Kidney epithelial cell (primary cell): ENCODE measurements around the gene PIK3C2B. TPM values are rescaled to one million over a fixed set of nuclear protein-coding genes. Genes with fewer than 3 reads are reported as not detected.

Source experiments
- DNase-seq: peaks from one replicate; pipeline ENCODE4 v3.0.0-alpha.2; 2010; ENCODE audit warnings: low read depth
- H3K27me3 ChIP-seq: 2 replicates; pipeline ENCODE4 v1.6.0; 2011; ENCODE audit warnings: low read length; ENCODE audit not compliant: control insufficient read depth, insufficient read depth
- H3K36me3 ChIP-seq: 2 replicates; pipeline ENCODE4 v1.5.1; 2011; ENCODE audit warnings: low read length; ENCODE audit not compliant: control insufficient read depth, insufficient read depth
- H3K4me3 ChIP-seq: 2 replicates; pipeline ENCODE4 v1.5.1; 2011; ENCODE audit warnings: low read depth, mild to moderate bottlenecking, control low read depth, low read length
- total RNA-seq: library from RNA; depleted of rRNA; stranded (reverse); fragments of >200 nt; gene quantifications from 2 replicates; pipeline ENCODE4 v1.2.3, GENCODE V29; 2015
- TF ChIP-seq, protein P1 (sequence below): IDR thresholded peaks from 2 replicates; pipeline ENCODE4 v1.5.1; 2011; ENCODE audit warnings: mild to moderate bottlenecking, moderate library complexity, low read length, control low read depth, inconsistent platforms; ENCODE audit not compliant: insufficient read depth, poor library complexity, severe bottlenecking

Gene PIK3C2B
- total RNA-seq, 1 donor from 2014 or later: 2.8 TPM

DNA sequence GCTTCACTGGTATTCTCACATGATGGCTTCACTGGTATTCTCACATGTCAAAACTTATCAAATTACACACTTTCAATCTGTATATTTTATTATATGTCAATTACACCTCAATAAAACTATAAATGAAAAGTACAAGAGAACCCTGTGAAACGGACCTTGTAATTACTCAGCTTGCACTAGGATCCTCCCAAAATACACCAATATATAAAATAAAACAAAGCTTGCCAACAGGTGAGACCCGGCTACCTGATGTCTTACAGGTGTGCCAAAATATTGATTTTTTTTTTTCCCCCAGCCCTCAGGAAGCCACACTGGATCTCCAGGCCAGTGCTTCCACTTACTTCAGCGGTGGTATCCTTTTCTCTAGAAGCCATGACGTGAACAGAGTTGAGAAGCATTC lies 22.9 kb downstream of the PIK3C2B start:
- no peaks in the 10 kb centered on the region for H3K36me3 ChIP-seq
- TF ChIP-seq, protein P1, sequence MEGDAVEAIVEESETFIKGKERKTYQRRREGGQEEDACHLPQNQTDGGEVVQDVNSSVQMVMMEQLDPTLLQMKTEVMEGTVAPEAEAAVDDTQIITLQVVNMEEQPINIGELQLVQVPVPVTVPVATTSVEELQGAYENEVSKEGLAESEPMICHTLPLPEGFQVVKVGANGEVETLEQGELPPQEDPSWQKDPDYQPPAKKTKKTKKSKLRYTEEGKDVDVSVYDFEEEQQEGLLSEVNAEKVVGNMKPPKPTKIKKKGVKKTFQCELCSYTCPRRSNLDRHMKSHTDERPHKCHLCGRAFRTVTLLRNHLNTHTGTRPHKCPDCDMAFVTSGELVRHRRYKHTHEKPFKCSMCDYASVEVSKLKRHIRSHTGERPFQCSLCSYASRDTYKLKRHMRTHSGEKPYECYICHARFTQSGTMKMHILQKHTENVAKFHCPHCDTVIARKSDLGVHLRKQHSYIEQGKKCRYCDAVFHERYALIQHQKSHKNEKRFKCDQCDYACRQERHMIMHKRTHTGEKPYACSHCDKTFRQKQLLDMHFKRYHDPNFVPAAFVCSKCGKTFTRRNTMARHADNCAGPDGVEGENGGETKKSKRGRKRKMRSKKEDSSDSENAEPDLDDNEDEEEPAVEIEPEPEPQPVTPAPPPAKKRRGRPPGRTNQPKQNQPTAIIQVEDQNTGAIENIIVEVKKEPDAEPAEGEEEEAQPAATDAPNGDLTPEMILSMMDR: no peak
- H3K27me3 ChIP-seq: no peaks in the 10 kb centered on the region
- DNase-seq: no peak
- H3K4me3 ChIP-seq: no peak overlapping the region

GRCh38 chr1:204469304-204469703 lies 25.3 kb downstream of the PIK3C2B start:
- TF ChIP-seq, protein P1: no peak
- Histone ChIP-seq H3K27me3 (no peaks in the 10 kb centered on the region), H3K4me3 (no peak overlapping the region), H3K36me3 (no peaks in the 10 kb centered on the region)
- no peak for DNase-seq

DNA sequence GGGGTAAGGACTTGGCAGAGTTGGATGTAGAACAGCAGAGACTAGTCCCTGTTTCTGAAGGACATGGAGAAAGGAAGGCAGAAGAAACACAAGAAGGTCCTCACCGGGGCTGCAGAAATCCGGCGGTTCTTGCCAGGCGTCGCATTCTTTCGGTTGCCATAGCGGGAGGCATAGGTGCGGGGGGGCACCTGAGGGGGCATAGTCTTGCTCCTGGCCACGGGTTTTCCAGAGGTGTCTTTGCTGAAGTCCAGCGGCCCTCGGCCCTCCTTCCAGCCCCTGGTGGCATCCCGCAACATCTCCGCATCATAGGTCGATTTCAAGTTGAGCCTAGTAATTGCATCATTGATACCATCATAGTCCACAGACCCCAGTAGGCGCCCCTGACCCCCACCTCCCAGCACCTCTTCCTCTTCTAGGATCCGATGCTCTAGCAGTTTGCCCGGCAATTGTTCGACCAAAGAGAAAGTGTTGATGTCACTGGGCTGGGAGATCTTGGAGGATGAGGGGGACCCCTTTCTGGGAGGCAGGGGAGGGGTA lies 25.8 kb downstream of the PIK3C2B start:
- Histone ChIP-seq H3K27me3 (no peaks in the 10 kb centered on the region), H3K4me3 (no peak overlapping the region), H3K36me3 (no peaks in the 10 kb centered on the region)
- TF ChIP-seq, protein P1: no peak
- DNase-seq: no peak

- H3K27me3 ChIP-seq: no peaks in the 10 kb centered on the region
- H3K4me3 ChIP-seq: no peak overlapping the region
- H3K36me3 ChIP-seq: no peaks in the 10 kb centered on the region
- TF ChIP-seq, protein P1: no peak
- DNase-seq: no peak
Observed at GRCh38 chr1:204468206-204468605, 26.4 kb downstream of the PIK3C2B start.

- Histone ChIP-seq H3K27me3 (no peaks in the 10 kb centered on the region), H3K36me3 (no peaks in the 10 kb centered on the region), H3K4me3 (no peak overlapping the region)
- TF ChIP-seq, protein P1: no peak
- no peak for DNase-seq
Observed at GRCh38 chr1:204466416-204467405, 27.9 kb downstream of the PIK3C2B start.
